ENCODE data around the gene RACGAP1. TPM values are rescaled to one million over a fixed set of nuclear protein-coding genes. Genes with fewer than 3 reads are reported as not detected.

Gene RACGAP1
- total RNA-seq (2014; rRNA removed) (95.3 and 97.9 TPM in 2 replicates), Bru-seq, nascent RNA (percentile 74 among the genes with signal in this experiment), BruChase-seq, experiment 1, labeled RNA remaining after a 6-hour chase (percentile 79 among the genes with signal in this experiment), BruChase-seq, experiment 2, labeled RNA remaining after a 2-hour chase (percentile 62 among the genes with signal in this experiment)
- long read RNA-seq, partial matches to known transcripts = 0 of 4 reads
- long read RNA-seq, other reads (novel, unspliced or antisense) = 0 of 4 reads

GRCh38 chr12:50025187-50026059, at the start of gene RACGAP1:
Gene RACGAP1 (minus strand): TSS chr12:50025494. CDS start chr12:50016715, 8,779 bp downstream.
- peak; percentile 100 for DNase-seq
- Histone ChIP-seq H3K4me3 (ENCODE audit: low read length) (peak within 1 kb of the TSS; percentile 82), H3K79me2 (ENCODE audit: low read length) (peaks cover 49% of the 10 kb centered on the region), H3K27me3 (ENCODE audit: low read length) (no peaks in the 10 kb centered on the region), H3K27ac (ENCODE audit: low read length) (peak within 1 kb of the TSS; percentile 63), H4K20me1 (ENCODE audit: low read length) (peaks cover 17% of the 10 kb centered on the region), H3K36me3 (ENCODE audit: low read depth, low read length) (peaks cover 13% of the 10 kb centered on the region), H3K9me2 (replicated peaks; ENCODE audit: low read length) (no peaks in the 10 kb centered on the region), H2AFZ (ENCODE audit: low read length) (peak within 1 kb of the TSS; percentile 85), H3F3A (ENCODE audit: low read length, unreplicated experiment) (no peaks in the 10 kb centered on the region), H3K9me3 (ENCODE audit: low read length) (no peaks in the 10 kb centered on the region), H3K4me1 (ENCODE audit: insufficient read depth, low read length) (peaks cover 14% of the 10 kb centered on the region), H3K9ac (ENCODE audit: low read length) (peak within 1 kb of the TSS; percentile 93), H3K4me2 (ENCODE audit: low read length) (peak within 1 kb of the TSS; percentile 84)
- TF ChIP-seq, protein P1, sequence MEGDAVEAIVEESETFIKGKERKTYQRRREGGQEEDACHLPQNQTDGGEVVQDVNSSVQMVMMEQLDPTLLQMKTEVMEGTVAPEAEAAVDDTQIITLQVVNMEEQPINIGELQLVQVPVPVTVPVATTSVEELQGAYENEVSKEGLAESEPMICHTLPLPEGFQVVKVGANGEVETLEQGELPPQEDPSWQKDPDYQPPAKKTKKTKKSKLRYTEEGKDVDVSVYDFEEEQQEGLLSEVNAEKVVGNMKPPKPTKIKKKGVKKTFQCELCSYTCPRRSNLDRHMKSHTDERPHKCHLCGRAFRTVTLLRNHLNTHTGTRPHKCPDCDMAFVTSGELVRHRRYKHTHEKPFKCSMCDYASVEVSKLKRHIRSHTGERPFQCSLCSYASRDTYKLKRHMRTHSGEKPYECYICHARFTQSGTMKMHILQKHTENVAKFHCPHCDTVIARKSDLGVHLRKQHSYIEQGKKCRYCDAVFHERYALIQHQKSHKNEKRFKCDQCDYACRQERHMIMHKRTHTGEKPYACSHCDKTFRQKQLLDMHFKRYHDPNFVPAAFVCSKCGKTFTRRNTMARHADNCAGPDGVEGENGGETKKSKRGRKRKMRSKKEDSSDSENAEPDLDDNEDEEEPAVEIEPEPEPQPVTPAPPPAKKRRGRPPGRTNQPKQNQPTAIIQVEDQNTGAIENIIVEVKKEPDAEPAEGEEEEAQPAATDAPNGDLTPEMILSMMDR (conservative IDR thresholded peaks at IDR 0.05; ENCODE audit: low read depth, low read length) = no peak
- TF ChIP-seq EZH2phosphoT487 (IDR thresholded peaks at IDR 0.05; ENCODE audit: borderline replicate concordance, low read length) (no peak), EZH2 (IDR thresholded peaks at IDR 0.05; ENCODE audit: low read length, unreplicated experiment) (no peak)
- intact Hi-C loops (cut with micrococcal nuclease) = no loop called here
- ChIA-PET CTCF (interaction anchor here (0.6 kb wide), 2 partner anchors 45 to 59 kb away, joined by 3 to 5 read pairs; no protein-coding TSS in a partner anchor), POLR2A (ENCODE audit: unreplicated experiment) (no interaction called here)
- peak; percentile 99 for ATAC-seq
- TSS peak; percentile 58 for BruUV-seq (replicated peaks)

DNA sequence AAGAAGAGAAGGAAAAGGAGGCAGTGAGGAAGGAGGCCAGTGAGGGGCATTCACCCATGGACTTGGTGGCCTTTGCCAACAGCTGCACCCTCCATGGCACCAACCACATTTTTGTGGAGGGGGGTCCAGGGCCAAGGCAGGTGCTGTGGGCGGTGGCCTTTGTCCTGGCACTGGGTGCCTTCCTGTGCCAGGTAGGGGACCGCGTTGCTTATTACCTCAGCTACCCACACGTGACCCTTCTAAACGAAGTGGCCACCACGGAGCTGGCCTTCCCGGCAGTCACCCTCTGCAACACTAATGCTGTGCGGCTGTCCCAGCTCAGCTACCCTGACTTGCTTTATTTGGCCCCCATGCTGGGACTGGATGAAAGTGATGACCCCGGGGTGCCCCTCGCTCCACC, 48.4 kb upstream of the RACGAP1 start:
- no peaks in the 10 kb centered on the region for H3F3A ChIP-seq (ENCODE audit: low read length, unreplicated experiment)
- H3K4me3 ChIP-seq (ENCODE audit: low read length) = no peak overlapping the region
- intact Hi-C loops (cut with micrococcal nuclease) = no loop called here
- ATAC-seq (no peak), DNase-seq (no peak)
- TF ChIP-seq, protein P1 (conservative IDR thresholded peaks at IDR 0.05; ENCODE audit: low read depth, low read length) = no peak
- no peak for TF ChIP-seq EZH2phosphoT487 (IDR thresholded peaks at IDR 0.05; ENCODE audit: borderline replicate concordance, low read length)
- TF ChIP-seq EZH2 (IDR thresholded peaks at IDR 0.05; ENCODE audit: low read length, unreplicated experiment) = no peak
- H3K36me3 ChIP-seq (ENCODE audit: low read depth, low read length) = no peaks in the 10 kb centered on the region
- CTCF ChIA-PET = interaction anchor here (1.0 kb wide), 1 partner anchor 39 kb away, joined by 7 read pairs; no protein-coding TSS in a partner anchor
- H3K27me3 ChIP-seq (ENCODE audit: low read length) = no peaks in the 10 kb centered on the region
- BruUV-seq (replicated peaks) = no TSS peak
- H3K27ac ChIP-seq (ENCODE audit: low read length) = no peak overlapping the region
- H3K79me2 ChIP-seq (ENCODE audit: low read length) = no peaks in the 10 kb centered on the region
- H3K9ac ChIP-seq (ENCODE audit: low read length) = no peak overlapping the region
- no peaks in the 10 kb centered on the region for H4K20me1 ChIP-seq (ENCODE audit: low read length)
- H3K9me2 ChIP-seq (replicated peaks; ENCODE audit: low read length) = no peaks in the 10 kb centered on the region
- H3K4me1 ChIP-seq (ENCODE audit: insufficient read depth, low read length) = peaks cover 6% of the 10 kb centered on the region
- H3K9me3 ChIP-seq (ENCODE audit: low read length) = no peaks in the 10 kb centered on the region
- no peak overlapping the region for H2AFZ ChIP-seq (ENCODE audit: low read length)
- no peak overlapping the region for H3K4me2 ChIP-seq (ENCODE audit: low read length)
- POLR2A ChIA-PET (ENCODE audit: unreplicated experiment) = no interaction called here

Data from PC-3 (cell line).